DMS114 treated with DMSO at 0.1 percent for 48 hours (cell line): ENCODE results near the gene FILIP1.
"Not testable (repeated sequence)": the region's sequence is repeated elsewhere in the genome, so short reads cannot be mapped to it uniquely, and the experiment has no call there.

Experiments
- DNase-seq: peaks from one replicate; lab custom pipeline; 2025; ENCODE audit not compliant: unreplicated experiment; lab: John Stamatoyannopoulos, UW

Gene FILIP1

DNA sequence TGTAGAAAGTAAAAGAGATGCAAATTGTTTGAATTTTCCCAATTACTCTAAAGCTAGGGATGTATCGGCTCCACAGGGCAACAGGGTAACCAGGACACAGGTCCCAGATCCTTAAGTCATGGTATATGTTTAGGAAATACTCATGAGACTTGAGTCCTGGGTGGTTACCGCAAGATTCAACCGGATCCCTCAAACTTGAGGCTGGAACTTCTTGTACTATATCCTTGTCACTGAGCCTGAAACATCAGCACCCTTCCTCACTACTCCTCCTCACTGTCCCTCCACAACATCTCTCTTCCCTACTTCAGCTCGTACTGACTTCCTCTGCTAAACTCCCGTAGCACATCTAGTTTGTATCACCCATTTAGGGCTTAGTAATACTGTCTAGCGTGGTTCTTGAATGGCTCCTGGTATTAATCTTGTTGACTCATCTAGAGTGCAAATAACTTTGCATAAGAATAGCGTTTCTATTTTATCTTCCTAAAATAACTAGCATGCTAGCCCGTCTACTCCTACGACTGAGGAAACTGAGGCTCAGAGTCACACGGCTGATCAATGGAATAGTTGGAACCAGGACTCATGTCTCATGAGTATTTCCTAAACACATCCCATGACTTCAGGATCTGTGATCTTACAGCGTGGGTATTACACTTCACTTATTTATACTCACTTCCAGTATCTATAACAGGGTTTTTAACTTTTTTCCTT, 72.1 kb downstream of the FILIP1 start:
- no peak for DNase-seq

DNA sequence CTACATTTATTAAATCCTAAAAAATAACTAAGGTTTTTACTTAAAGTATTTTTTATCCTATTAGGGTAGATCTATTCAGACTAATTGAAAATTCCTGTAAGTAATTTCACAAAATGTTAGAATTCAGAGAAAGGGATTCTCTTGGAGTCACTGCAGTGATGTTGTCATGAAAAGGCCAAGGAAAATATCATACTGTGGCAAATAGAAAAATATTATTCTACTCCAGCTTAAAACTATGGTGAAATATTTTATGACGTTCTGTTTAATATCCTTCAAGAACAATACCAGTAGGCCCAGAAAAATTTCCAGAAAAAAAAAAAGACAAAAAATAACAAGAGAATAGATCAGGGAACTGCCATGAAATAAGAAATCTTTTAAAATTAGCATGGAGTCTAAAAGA, 73.6 kb downstream of the FILIP1 start:
- no peak for DNase-seq

DNA sequence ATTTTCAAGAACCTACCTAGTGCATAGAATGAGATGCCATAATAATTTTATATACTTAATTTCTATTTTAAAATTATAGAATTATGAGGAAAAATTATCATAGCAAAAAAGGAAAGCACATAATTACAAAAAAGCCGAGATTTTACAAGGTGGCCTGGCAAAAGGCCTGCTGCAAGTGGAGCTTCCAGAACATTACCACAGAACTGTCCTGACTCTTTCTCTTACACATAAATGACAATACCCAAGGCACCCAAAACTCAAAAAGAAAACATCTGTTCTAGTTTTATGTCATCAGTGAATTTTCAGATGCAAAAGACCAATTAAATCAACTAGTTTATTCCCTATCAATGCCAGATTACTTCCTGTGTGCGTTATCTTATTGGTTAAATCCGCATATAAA, 74.2 kb downstream of the FILIP1 start:
- DNase-seq = no peak

DNA sequence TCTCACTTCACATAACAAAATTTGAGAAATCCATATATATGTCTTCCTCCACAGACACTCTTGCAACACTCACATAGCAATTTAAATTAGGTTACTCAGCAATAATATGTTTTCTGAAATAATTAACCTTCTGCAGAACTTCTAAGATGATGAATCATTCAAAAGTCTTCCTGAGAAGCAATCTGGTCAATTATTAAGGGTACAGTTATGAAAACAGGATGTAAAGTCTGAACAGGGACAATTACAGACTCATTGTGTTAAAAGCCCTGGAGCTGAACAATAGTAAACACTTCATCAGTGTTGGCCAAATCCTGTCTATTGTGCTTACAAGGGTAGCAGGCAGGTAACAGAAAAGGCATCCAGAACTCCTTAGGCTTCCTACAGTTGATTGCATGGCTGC, 75.4 kb downstream of the FILIP1 start:
- no peak for DNase-seq

DNA sequence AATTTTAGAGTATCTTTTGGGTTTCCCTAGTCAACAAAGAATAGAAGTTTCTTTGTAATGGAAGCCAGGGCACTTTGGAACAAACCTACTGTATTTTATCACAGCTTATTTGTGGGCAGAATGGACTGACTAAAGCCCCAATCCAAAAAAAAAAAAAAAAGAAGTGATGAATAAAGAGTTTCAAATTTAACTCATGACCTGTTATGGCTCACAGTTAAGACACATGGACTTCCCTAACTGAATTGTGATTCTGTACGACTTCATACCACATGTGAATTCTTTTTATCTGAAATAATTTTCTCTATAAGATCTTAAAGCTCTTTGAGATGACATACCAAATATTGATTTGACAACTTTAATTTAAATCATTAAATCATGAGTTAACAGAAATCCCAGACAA, 77.2 kb downstream of the FILIP1 start:
- DNase-seq = no peak

DNA sequence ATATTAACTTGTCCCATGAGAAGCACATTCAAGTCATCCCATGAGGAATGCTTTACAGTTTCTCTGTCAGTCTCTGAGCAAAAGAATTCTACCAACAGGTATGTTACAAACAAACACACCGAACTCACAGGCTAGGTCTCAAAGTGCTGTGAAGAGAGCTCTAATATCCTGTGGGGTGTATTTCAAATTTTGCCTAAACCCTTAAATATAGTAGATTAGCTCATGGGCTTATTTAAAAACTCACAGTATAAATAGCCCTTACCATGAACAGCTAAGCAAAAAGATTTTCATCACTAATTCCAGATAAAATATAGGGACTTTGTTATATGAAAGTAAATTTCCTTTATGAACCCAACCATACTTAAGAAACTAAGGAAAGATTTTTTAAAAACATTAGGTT, 77.8 kb downstream of the FILIP1 start:
- DNase-seq = no peak

DNA sequence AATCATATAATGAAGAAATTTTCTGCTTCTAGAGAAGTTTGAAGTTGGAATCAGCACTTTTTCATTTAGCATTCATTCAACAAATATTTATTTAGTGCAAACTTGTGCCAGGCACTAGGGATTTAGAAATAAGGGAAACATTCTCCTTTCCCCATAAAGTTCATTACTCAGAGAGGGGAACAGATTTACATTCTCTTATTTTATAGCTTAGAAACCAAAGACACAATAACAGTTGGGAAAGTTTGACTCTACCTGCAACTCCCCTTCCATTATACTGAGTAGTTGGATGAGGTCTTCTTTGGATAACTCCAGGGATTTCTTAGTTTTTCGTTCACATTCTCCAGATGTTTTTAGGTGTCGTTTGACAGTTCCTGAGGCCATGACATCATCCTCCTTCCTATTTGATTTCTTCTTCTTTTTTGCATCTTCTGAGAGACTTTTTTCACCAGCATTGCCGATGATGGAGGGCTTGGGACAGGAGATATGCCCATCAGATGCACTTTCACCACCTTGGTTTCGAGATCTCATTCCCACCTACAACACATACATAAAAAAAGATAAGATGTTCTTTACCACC, 79.1 kb downstream of the FILIP1 start:
- no peak for DNase-seq

DNA sequence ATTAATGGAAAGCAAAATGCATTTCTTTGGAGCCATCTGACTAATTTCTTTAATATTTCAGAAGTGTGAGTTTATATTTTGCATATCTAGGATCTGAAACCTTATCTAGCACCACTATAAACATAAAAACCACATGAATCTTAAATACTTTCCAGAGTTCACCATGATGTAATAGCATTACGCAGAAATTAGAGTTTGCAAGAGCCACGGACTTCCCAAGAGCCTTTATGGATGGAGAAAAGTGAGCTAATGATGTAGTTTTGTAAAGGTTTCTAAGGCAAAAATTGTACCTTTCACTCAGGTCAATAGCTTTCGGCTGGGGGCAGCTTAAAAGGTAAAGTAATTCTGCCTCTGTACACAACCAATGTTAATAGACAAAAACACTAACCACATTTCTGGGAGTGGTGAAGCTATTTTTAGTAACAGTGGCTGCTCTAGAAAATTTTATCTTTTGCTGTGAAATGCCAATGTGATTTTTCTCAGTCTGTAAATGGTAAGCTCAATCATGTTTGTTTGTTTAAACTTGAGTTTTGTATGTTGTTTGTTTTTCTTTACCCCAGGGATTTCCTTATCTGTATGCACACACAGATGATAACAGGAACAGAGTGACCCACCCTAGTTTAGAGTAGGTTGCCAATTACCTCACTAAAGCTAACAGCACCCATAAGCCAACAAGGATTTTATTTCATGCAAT, 80.5 kb downstream of the FILIP1 start:
- DNase-seq = no peak

DNA sequence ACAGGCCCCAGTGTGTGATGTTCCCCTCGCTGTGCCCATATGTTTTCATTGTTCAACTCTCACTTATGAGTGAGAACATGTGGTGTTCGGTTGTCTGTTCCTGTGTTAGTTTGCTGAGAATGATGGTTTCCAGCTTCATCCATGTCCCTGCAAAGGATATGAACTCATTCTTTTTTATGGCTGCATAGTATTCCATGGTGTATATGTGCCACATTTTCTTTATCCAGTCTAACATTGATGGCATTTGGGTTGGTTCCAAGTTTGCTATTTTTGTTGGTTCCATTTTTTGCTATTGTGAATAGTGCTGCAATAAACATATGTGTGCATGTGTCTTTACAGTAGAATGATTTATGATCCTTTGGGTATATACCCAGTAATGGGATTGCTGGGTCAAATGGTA, 83.0 kb downstream of the FILIP1 start:
- not testable (repeated sequence) for DNase-seq

DNA sequence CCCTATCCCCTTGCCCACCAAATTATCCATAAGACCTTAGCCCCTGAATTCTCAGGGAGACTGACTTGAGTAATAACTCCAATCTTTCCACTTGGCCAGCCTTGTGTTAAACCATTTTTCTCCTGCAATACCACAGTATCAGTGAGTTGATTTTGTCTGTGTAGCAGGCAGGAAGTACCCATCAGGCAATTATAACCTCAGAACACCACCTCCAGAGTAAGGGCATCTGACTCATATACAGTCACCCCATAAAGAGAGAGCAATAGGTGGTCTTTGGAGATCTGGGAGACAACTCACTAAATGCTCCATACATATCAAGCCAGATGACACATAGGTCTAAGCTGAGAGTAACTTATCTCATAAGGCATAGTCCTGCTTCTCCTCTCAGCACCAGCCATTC, 83.7 kb downstream of the FILIP1 start:
- no peak for DNase-seq

DNA sequence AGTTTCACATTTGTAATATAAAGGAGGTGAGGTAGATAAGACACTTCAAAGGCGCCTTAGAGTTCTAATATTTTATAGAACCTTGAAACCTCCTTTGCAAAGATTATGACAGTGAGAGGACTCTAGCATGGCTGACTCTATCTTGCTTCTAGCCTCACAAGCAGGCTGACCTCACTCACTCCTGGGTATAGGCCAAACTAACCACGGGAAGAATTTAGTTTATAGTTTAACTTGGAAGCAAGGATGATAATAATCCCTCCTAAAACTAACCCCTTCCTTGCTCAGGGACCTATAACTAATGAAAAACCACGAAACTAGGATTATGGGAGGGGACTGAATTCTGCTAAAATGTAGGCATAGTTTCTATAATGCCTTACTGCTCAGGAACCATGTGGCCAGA, 84.3 kb downstream of the FILIP1 start:
- no peak for DNase-seq

DNA sequence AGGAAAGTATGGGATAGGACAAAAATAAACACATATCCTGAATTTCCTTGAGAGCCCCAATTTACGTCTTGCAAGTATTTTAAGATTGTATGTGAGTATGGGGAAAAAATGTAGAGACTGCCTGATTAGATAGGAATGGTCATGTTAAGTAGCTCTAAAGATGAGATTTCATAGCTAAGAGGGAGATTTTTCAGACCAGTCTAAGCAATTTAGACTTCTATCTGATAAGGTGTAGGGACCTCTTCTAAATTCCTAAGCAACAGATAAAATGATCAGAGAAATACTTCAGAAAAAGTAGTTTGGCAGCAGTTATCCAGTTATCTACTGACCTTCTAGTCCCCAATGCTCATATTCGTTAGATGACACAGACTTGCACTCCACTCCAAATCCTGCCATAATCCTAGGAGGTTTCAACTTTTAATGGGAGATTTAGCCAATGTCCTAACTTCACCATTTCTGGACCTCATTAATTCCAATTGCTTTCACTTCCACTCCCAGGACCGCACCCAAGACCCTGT, 90.0 kb downstream of the FILIP1 start:
- no peak for DNase-seq

DNA sequence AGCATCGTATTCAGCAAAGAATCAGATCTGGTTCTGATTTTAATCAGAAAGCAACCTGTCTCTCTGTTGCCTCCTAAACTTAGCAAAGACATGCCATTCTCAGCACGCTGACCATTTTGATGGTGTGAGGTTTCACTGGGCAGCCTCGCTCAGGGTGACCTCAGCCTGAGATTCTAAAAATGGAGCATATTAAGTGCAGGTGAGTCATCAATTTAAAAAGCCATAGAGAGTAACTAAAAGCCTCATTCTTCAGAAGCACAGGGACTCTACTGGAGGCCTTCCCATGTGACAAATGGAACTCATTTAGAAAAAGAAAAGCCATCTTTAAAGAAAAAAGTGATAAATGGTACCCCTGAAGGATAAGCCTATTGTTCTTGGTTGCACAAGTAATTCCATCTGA, 91.3 kb downstream of the FILIP1 start:
- no peak for DNase-seq

DNA sequence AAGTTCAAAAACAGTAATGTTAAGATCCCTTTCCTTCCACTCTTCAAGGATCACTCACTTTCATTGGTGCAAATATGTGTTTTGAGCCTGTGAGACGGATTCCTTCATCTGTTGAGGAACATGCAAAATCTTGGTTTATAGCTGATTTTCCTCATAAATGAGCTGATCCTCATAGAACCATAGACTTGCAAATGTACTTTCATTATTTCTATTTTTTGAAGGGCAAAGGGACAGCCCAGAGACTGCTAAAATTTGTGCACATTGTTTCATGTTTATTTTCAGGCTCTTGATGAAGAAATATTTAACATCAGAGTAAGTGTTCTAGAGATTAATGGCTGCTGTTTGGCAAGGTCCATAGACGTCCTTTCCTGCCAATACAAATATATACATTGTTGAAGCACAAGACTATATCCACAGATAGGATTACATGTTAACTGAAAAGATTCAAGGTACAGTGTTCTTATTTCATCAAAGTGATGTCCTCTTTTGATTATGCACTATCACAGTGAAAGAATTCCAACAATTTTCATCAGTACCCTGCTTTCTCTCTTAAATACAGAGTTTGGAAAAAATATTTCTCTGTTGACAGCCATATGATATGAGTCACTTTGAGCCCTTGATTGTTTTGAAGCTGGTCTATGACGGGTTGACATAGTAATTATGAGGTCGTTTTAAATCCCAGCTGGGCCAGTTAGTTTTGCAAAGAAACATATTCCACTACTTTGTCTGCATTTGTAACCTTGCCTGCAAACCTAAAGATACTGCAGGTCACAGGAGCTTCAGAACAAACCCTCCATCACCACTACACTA, 95.7 kb downstream of the FILIP1 start:
- DNase-seq = no peak

DNA sequence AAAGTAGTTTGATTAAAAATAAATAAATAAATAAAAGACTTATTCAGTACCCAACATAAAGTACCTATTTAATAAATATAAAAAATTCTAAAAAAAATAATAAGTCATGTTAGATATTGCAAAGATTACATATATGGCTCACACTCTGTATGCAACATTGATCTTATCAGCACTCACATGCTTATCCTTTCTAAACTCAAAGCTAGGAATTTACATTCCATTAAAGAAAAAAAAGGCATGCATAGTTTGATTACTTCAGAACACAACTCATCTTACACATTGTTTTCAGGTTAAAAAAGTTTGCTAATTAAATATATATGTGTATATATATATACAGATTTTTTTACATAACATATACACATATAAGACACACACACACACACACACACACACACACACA, 96.4 kb downstream of the FILIP1 start:
- no peak for DNase-seq

DNA sequence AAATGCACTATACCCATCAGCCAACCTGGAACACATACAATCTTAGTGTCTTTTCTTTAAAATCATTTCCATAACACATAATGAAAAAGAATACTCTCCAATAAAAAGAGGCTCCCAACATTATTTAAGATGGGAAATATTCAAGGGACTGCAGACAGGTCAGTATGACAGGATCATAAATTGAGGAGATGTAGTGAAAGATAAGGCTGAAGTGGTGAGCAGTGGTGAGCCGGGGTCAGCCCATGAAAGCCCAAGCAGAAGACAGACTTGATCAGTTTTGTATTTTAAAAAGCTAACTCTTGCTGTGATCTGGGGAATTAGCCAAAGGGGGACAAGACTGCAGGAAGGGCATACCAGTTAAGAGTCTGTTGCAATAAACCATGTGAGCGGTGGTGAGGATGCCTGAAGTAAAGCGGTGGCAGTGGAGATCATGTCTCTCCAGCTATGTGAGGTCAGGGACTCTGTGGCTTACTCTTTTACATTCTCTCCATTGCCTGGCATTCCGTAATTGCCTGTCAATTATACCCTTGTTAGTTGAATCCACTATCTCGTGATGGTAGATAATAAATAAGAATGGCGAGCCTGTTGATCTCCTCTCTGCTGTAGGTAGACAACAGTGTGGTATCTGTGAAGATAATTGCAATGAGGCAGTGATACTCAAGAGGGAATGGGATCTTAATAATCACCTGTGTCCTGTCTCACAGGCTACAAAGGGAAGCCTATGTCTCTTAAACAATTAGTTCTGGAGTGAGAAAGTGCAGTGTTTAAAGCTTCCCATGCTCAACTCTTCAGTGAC, 97.4 kb downstream of the FILIP1 start:
- no peak for DNase-seq

DNA sequence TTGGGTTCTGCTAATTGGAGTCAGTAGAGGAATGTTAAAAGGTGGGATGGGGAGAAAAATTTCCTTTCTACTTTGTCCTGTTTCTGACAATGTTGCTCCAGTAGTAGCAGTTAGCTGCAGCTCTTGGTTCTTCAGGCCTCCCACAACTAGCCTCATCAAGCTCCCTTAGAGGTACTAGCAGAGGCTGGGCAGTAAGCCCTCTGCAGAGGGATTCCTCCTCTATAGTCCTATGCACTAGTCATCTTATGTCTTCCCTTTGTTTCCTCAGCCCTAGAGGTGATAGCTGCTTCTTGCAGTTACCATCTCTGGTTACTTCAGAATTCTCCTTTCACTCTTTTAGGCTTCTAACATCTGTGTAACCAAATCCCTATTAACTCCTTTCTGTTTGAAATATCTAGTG, 99.8 kb downstream of the FILIP1 start:
- DNase-seq = no peak

DNA sequence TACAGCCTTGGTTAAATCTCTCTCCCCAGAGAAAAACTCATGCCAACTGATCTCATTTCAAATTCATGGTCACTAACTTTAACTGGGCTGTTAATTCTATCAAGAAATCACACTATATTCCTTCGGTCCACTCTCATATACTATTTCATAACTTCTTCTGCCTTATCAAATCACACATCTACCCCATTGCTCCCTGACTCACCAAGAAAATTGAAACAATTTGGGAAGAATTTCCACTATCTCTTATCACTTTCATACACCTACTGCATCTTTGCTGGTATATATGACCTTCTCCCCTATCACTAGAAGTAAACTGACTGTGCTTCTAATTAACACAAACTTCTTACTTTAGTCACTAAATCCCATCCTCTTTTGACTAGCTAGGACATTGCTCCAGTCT, 102.3 kb downstream of the FILIP1 start:
- DNase-seq = no peak

DNA sequence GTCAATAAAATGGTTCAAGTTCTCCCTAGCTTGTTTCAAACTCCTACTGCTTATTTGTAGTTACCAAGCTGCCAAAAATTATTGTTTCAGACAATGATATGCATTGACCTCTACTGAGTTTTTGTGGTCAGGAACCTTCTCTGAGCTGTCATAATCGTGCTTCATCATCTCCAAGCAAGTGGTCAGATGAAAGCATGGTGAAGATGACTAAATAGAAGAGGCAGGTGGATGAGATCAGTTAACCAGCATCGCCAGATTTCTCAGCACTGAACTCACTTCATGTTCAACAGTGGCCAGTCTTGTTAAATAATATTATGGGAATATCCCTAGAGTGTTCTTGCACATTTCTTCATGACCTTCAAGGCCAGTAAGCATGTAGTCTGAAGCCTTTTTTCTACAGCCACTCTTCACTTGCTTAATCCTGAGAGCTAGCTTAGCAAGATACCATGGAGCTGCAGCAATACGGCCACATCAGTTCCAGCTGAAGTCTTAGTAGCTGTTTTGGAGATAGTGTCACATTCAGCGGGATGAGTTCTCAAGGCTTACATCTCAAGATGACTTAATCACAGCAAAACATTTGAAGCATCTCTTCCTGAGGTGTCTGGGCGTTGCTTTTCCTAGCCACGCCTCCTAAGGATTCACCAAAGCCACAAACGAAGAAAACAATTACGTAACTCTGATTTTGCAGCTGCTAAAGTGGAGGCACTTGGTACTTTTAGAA, 107.4 kb downstream of the FILIP1 start:
- DNase-seq = no peak

DNA sequence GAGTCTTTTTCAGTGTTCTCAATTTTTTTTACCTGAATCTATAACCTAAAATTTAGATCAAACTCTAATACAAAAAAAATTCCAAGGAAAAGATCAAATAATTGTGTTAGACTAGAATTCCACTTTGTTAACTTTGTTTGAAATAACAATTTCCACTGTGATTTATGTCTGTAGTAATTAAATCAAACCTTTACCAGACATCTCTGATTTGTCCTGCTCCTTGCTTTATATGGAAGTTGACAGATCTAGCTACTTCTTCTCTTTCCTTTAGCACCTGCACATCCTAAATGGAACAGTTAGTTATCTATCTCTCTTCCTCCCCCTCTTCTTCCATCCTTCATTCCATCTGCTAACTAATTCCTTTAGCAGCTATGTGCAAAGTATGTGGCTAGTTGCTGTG, 109.5 kb downstream of the FILIP1 start:
- no peak for DNase-seq
